Activated T-cell treated with anti-CD3 and anti-CD28 coated beads for 48 hours (primary cell): Measurements from ENCODE around the gene TICAM2.

Experiments used
- DNase-seq: peaks from one replicate; pipeline ENCODE4 v3.0.0-alpha.2; 2020; ENCODE audit warnings: low read depth

Gene TICAM2

DNA sequence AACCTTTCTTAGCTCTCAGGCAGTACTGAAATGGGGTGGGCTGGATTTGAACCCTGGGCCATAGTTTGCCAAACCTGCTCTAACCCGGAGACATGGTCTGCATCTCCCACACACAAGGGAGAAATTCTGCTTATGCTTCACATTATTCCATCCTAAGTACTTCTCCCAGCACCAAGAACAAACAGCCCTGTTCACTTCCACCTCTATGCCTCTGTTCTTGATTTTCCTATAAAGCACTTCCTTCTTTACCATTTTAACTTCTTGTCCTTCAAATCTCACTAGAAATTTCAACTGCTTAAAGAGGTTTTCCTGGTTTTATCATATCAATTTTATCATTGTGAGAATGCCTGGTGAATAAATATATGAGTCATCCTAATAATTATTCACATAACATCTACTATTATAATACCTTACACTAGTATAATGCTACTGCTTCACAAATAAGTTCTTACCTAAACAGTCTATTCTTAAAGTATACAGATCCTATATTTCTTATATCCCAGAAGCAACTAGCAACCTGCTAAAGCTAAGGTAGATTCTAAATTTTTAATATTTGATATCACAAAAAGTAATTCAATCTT is 70.4 kb downstream of the TICAM2 start:
- no peak for DNase-seq

GRCh38 chr5:115531380-115531779 is 70.9 kb downstream of the TICAM2 start:
- no peak for DNase-seq

- no peak for DNase-seq
Measured at GRCh38 chr5:115530426-115530825, 71.9 kb downstream of the TICAM2 start.
